Posterior cingulate gyrus (tissue), 11 donors: ENCODE results near the gene SPOCK3.
"Not testable (repeated sequence)": the region's sequence is repeated elsewhere in the genome, so short reads cannot be mapped to it uniquely, and the experiment has no call there.

Source experiments
- DNase-seq, 10 donors: peaks; one replicate each; pipeline versions ENCODE4 v3.0.0 to v3.0.0-alpha.2; 2020 to 2021; ENCODE audit warnings: mixed read lengths in 3 of 10
- intact Hi-C: fragments of 100-400 bp; cut with DNase I; formaldehyde crosslinking; loops from one replicate; pipeline ENCODE4 v1.15.1; 2023

SPOCK3 gene

GRCh38 chr4:166723532-166724140 lies 510.7 kb downstream of the SPOCK3 start:
- intact Hi-C loops, result no loop called here
- DNase-seq, result no peak

GRCh38 chr4:166715748-166716713 lies 518.3 kb downstream of the SPOCK3 start:
- intact Hi-C loops, result not testable (repeated sequence)

GRCh38 chr4:166700592-166700991 lies 533.7 kb downstream of the SPOCK3 start:
- intact Hi-C loops, result no loop called here

More at GRCh38 chr4:166715748-166716713, 518.3 kb downstream of the SPOCK3 start:
- not testable (repeated sequence) for DNase-seq

GRCh38 chr4:166688835-166689234 lies 545.5 kb downstream of the SPOCK3 start:
- intact Hi-C loops, result no loop called here
- no peak for DNase-seq

More at GRCh38 chr4:166700592-166700991, 533.7 kb downstream of the SPOCK3 start:
- no peak for DNase-seq

GRCh38 chr4:166687828-166688227 lies 546.5 kb downstream of the SPOCK3 start:
- no peak for DNase-seq
- intact Hi-C loops, result no loop called here
